Cardiac fibroblast (primary cell): ENCODE measurements around the gene ANO2.
A peak's percentile ranks its signal among the peaks of the same experiment; 100 is the strongest.

Experiments used
- DNase-seq, 2 donors: peaks; one replicate each; pipeline versions ENCODE4 v3.0.0 to v3.0.0-alpha.2; 2010; ENCODE audit warnings: low read depth in 2 of 2
- H3K4me3 ChIP-seq, 2 donors: replicated peaks in 1 of 2; 1 replicate in 1 of 2; 2 replicates in 1 of 2; pipeline ENCODE4 v1.5.1; 2011; ENCODE audit warnings: low read depth in 2 of 2, low read length in 2 of 2, mild to moderate bottlenecking in 2 of 2, moderate library complexity in 1 of 2
- TF ChIP-seq, protein P1 (sequence below): IDR thresholded peaks from one replicate; pipeline ENCODE4 v1.5.1; 2011; ENCODE audit warnings: low read depth, mild to moderate bottlenecking, low read length, inconsistent platforms

Gene ANO2

DNA sequence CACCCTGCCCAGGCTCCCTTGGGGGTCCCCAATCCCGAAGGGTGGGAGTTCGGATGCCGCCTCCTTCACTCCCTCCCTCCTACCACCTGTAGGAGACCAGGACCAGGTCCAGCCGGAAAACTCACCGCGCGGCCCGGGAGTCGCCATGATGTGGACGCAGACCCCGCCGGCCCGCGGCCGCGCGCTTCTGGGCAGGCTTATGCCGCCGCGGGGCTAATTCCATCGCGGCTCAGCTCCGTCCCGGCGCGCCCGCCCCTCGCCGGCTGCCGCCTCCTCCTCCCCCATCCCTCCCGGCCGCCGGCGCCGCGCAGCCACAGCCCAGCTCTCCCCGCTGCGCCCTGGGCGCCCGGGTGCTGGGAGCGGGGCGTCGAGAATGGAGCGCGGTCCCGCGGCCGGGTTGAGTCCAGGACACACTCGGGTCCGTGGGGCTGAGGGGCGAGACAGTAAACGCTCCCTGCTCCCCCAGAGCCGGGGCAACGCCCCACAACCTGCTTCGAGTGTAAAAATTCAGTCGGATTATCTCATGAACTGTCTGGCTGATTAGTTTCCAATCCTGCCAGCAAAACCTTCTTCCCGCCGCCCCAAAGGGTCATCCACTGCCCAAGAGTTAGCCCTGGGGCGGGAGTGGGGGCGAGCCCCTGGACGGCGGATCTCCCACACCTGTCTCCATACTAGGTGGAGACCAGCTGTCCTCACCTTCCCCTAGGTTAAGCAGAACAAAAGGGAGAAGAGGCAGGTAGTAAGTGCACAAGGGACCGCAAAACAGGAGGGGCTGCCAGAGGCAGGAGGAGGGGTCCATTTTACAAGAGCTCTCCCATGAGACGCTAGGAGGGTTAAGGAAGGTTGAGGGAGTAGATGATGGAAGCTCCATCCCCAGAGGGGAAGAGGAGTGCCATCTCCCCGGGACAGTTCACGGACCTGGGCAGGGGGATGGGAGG is at the start of gene ANO2:
Gene ANO2, minus strand, starts transcription at position 189 of the 938 bp plus-strand sequence. Its CDS starts 42 bp downstream, at position 147.
- TF ChIP-seq, protein P1, sequence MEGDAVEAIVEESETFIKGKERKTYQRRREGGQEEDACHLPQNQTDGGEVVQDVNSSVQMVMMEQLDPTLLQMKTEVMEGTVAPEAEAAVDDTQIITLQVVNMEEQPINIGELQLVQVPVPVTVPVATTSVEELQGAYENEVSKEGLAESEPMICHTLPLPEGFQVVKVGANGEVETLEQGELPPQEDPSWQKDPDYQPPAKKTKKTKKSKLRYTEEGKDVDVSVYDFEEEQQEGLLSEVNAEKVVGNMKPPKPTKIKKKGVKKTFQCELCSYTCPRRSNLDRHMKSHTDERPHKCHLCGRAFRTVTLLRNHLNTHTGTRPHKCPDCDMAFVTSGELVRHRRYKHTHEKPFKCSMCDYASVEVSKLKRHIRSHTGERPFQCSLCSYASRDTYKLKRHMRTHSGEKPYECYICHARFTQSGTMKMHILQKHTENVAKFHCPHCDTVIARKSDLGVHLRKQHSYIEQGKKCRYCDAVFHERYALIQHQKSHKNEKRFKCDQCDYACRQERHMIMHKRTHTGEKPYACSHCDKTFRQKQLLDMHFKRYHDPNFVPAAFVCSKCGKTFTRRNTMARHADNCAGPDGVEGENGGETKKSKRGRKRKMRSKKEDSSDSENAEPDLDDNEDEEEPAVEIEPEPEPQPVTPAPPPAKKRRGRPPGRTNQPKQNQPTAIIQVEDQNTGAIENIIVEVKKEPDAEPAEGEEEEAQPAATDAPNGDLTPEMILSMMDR: no peak
- H3K4me3 ChIP-seq: peak within 1 kb of the TSS; percentile 14 to 32
- peak in 1 of 2 donors; percentile 6 for DNase-seq

DNA sequence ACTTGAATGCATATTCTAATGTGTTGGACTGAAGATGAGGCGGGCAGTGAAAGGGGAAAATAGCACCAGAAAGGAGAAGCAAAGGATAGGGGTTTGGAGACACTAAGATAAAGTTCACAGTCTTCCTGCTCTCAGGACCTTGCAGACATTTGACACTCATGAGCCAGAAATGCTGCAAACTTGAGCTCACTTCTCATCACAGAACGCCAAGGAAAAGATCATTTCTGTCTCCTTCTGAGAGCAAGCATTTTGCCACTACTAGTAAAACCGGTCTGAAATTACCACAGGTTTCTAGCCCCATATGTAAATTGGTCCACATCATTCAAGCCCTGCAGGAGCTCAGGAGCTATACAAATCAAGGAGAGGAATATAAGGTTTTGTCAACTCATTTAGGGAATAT is 44.6 kb upstream of the ANO2 start:
- TF ChIP-seq, protein P1: no peak
- no peak for DNase-seq
- H3K4me3 ChIP-seq: no peak overlapping the region

DNA sequence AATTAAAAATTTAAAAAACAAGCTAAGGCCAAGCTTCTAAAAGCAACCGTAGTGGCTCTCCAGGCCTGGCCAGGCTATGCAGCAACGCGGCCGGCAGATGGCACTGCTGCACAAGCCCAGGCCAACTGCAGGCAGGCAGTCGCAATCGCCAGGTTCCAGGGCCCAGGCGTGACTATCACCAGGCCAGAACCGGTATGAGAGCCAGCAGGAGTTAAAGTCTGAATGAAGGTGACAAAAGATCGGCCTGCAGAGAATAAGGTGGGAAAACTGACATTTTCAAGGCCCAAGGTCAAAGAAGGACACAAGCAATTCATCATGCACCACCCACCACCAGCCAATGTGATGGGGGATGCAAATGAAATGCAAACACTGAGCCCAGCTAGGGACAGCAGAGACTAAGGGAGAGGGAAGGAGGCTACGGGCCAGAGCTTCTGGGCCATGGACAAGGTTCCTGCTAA is 43.6 kb upstream of the ANO2 start:
- peak; percentile 74 to 82 for DNase-seq
- TF ChIP-seq, protein P1: peak; percentile 100
- H3K4me3 ChIP-seq: no peak overlapping the region

DNA sequence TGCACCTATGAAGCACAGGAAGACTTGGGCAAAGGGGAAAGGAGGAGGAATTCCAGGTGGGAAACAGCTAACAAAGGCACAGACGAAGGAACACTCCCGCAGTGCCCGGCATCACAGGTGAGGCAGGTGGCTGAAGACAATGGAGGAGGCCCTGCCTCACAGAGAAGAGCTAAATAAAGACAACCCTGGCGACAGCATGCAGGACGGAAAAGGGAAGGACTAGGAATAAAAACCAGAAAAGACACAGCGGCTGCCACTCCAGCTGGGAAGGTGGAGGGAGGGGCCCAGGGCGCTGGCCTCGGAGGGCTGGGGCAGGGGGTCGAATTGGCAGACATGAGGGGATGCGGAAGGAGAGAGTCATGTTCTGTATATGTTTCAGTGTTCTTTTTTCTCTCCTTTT is 43.0 kb upstream of the ANO2 start:
- H3K4me3 ChIP-seq: no peak overlapping the region
- no peak for DNase-seq
- TF ChIP-seq, protein P1: no peak

DNA sequence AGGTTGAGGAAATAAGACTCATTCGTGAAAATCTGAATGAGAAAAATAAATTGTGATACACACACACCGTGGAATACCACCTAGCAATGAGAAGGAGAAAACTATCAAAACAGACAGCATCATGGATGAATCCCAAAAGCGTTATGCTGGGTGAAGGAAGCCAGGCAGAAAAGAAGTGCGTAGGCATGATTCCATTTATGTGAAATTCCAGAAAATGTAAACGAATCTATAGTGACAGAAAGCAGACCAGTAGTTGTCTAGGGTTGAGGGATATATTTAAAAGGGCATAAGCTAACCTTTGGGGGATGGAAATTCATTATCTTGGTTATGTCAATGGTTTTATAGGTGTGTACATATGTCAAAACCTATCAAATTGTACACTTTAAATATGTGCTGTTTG is 42.5 kb upstream of the ANO2 start:
- DNase-seq: no peak
- TF ChIP-seq, protein P1: no peak
- H3K4me3 ChIP-seq: no peak overlapping the region

DNA sequence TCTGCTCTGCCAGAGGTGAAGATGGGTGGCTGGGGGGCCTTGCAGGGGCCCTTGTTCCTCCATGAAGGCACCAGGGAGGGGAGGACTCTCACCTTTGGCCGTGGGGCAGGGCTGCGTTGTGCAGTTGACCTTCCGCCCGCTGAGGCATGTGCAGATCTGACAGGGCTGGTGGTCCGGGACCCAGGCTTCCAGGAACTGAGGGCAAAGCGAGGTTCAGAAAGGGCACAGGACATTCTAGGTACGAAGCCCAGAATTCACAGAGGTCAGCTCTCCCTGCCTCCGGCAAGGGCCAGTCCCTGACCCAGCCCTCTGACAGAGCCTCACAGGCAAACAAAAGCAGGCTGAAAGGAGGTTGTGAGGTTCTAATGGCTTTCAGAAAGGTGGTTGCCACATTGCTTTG is 40.4 kb upstream of the ANO2 start:
- TF ChIP-seq, protein P1: no peak

More for the DNA sequence above, 40.4 kb upstream of the ANO2 start:
- no peak for DNase-seq
- H3K4me3 ChIP-seq: no peak overlapping the region
